DND-41 (cell line): Measurements from ENCODE around the gene CIB1.

Experiments used
- ATAC-seq: fragments of 200-7000 bp; cut with Tn5 transposase; 3 replicates; pipeline ENCODE4 v1.9.1; 2021; ENCODE audit warnings: low read depth; ENCODE audit not compliant: insufficient read depth
- DNase-seq: peaks from one replicate; pipeline ENCODE4 v3.0.0-alpha.2; 2020
- H2AFZ ChIP-seq: 2 replicates; pipeline ENCODE4 v1.6.0; 2012; ENCODE audit warnings: low read depth, low read length
- H3K27ac ChIP-seq: 2 replicates; pipeline ENCODE4 v1.5.1; 2012; ENCODE audit warnings: low read length, inconsistent platforms
- H3K27me3 ChIP-seq: fragments of 200-600 bp; sonication (generic); 2 replicates; pipeline ENCODE4 v1.6.0; 2012; ENCODE audit warnings: low read length, mild to moderate bottlenecking, inconsistent platforms; ENCODE audit not compliant: insufficient read depth, poor library complexity
- H3K36me3 ChIP-seq: 2 replicates; pipeline ENCODE4 v1.5.1; 2012; ENCODE audit warnings: low read length, inconsistent platforms; ENCODE audit not compliant: insufficient read depth
- H3K4me1 ChIP-seq: 2 replicates; pipeline ENCODE4 v1.5.1; 2012; ENCODE audit warnings: mild to moderate bottlenecking, low read length; ENCODE audit not compliant: insufficient read depth
- H3K4me2 ChIP-seq: 2 replicates; pipeline ENCODE4 v1.6.0; 2012; ENCODE audit warnings: mild to moderate bottlenecking, moderate library complexity, low read length, inconsistent platforms; ENCODE audit not compliant: insufficient read depth
- H3K4me3 ChIP-seq, 2 experiments: fragments of 200-600 bp in 1 of 2; shearing (Covaris generic) in 1 of 2; 2 replicates each; pipeline ENCODE4 v1.5.1; 2012 to 2016; ENCODE audit warnings: inconsistent platforms in 2 of 2, low read length in 2 of 2, mild to moderate bottlenecking in 2 of 2, low read depth in 1 of 2, moderate library complexity in 1 of 2
- H3K79me2 ChIP-seq: 2 replicates; pipeline ENCODE4 v1.6.0; 2012; ENCODE audit warnings: low read length, inconsistent platforms; ENCODE audit not compliant: insufficient read depth
- H3K9ac ChIP-seq: 2 replicates; pipeline ENCODE4 v1.6.0; 2012; ENCODE audit warnings: low read depth, mild to moderate bottlenecking, inconsistent platforms, low read length, moderate library complexity
- H3K9me3 ChIP-seq: 2 replicates; pipeline ENCODE4 v1.5.1; 2012; ENCODE audit warnings: low read length, moderate library complexity, mild to moderate bottlenecking, inconsistent platforms; ENCODE audit not compliant: insufficient read depth, severe bottlenecking
- H4K20me1 ChIP-seq: 2 replicates; pipeline ENCODE4 v1.6.0; 2012; ENCODE audit warnings: low read length; ENCODE audit not compliant: insufficient read depth
- EZH2 ChIP-seq: IDR thresholded peaks from 3 replicates; pipeline ENCODE4 v1.6.1; 2012; ENCODE audit warnings: borderline replicate concordance, low read depth, mild to moderate bottlenecking, moderate library complexity, low read length, inconsistent platforms; ENCODE audit not compliant: severe bottlenecking
- TF ChIP-seq, protein P1 (sequence below): IDR thresholded peaks from 2 replicates; pipeline ENCODE4 v1.5.1; 2012; ENCODE audit warnings: borderline replicate concordance, low read length, moderate library complexity, mild to moderate bottlenecking; ENCODE audit not compliant: poor library complexity, severe bottlenecking; ENCODE audit errors: extremely low read depth

The CIB1 gene

GRCh38 chr15:90266061-90266431 lies 32.3 kb upstream of the CIB1 start:
- H2AFZ ChIP-seq, result peak overlapping the region; percentile 74
- ATAC-seq, result peak; percentile 34
- peak overlapping the region; percentile 53 to 78 for H3K4me3 ChIP-seq
- no peaks in the 10 kb centered on the region for H3K27me3 ChIP-seq
- peaks cover 26% of the 10 kb centered on the region for H4K20me1 ChIP-seq
- peaks cover 27% of the 10 kb centered on the region for H3K36me3 ChIP-seq
- peaks cover 37% of the 10 kb centered on the region for H3K4me1 ChIP-seq
- DNase-seq, result peak; percentile 55
- peak overlapping the region; percentile 79 for H3K9ac ChIP-seq
- no peaks in the 10 kb centered on the region for H3K9me3 ChIP-seq
- peak overlapping the region; percentile 95 for H3K27ac ChIP-seq
- H3K79me2 ChIP-seq, result peaks cover 68% of the 10 kb centered on the region
- H3K4me2 ChIP-seq, result peak overlapping the region; percentile 81
- TF ChIP-seq EZH2, result no peak
- TF ChIP-seq, protein P1, sequence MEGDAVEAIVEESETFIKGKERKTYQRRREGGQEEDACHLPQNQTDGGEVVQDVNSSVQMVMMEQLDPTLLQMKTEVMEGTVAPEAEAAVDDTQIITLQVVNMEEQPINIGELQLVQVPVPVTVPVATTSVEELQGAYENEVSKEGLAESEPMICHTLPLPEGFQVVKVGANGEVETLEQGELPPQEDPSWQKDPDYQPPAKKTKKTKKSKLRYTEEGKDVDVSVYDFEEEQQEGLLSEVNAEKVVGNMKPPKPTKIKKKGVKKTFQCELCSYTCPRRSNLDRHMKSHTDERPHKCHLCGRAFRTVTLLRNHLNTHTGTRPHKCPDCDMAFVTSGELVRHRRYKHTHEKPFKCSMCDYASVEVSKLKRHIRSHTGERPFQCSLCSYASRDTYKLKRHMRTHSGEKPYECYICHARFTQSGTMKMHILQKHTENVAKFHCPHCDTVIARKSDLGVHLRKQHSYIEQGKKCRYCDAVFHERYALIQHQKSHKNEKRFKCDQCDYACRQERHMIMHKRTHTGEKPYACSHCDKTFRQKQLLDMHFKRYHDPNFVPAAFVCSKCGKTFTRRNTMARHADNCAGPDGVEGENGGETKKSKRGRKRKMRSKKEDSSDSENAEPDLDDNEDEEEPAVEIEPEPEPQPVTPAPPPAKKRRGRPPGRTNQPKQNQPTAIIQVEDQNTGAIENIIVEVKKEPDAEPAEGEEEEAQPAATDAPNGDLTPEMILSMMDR, result no peak

DNA sequence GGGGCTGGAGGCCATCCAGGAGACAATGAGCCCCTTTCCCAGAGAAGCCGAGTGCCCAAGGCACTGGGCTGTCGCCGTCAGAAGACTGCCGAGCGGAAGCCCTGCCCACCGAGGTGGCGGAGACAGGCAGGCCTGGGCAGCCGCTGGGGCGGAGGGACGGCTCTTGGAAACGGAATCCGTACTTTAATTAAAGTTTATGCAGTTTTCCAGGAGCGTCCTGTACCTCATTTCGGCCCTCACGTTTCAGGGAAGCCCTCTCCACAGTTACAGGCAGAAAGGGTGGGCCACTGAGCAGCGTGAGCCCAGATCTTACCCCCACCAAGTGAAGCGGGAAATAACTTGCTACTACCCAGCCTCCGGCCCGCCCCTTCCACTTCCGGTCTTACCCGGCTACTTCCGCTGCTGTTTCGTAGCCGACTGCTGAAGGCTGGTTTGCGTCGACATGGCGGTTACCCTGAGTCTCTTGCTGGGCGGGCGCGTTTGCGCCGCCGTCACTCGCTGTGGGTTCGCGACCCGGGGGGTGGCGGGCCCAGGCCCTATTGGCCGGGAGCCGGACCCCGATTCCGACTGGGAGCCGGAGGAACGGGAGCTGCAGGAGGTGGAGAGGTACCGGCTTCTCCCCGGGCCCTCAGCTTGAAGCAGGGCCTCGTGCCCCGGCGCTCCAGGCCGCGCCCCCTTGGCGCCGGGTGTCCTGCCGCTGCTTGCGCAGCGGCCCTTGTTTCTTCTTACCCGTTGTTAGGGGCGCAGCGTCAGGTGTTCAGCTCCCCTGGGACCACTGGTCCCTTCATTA lies 31.7 kb upstream of the CIB1 start, which contains the start of gene NGRN:
Gene NGRN, plus strand, starts transcription at position 402 of the 790 bp plus-strand sequence. Its CDS starts 41 bp downstream, at position 443.
- H3K36me3 ChIP-seq, result peaks cover 21% of the 10 kb centered on the region
- DNase-seq (peak; percentile 92), ATAC-seq (peak; percentile 91)
- no peaks in the 10 kb centered on the region for H3K9me3 ChIP-seq
- H3K9ac ChIP-seq, result peak within 1 kb of the TSS; percentile 79
- peak within 1 kb of the TSS; percentile 95 for H3K27ac ChIP-seq
- TF ChIP-seq, protein P1, result no peak
- TF ChIP-seq EZH2, result no peak
- peak within 1 kb of the TSS; percentile 81 for H3K4me2 ChIP-seq
- peak within 1 kb of the TSS; percentile 53 to 78 for H3K4me3 ChIP-seq
- H3K27me3 ChIP-seq, result no peaks in the 10 kb centered on the region
- H4K20me1 ChIP-seq, result peaks cover 20% of the 10 kb centered on the region
- H3K4me1 ChIP-seq, result peaks cover 37% of the 10 kb centered on the region
- H3K79me2 ChIP-seq, result peaks cover 62% of the 10 kb centered on the region
- H2AFZ ChIP-seq, result peak within 1 kb of the TSS; percentile 76

GRCh38 chr15:90264671-90265070 lies 30.9 kb upstream of the CIB1 start:
- H2AFZ ChIP-seq, result peak overlapping the region; percentile 76
- peak; percentile 29 for DNase-seq
- 0 out of 3 replicates have a peak, but pooled peaks have one; percentile 11 for ATAC-seq

More at GRCh38 chr15:90264671-90265070, 30.9 kb upstream of the CIB1 start:
- Histone ChIP-seq H3K27ac (peak overlapping the region; percentile 95), H3K27me3 (no peaks in the 10 kb centered on the region), H3K4me3 (peak overlapping the region; percentile 53 to 78), H3K36me3 (peaks cover 13% of the 10 kb centered on the region; the same call in 1 of the 2 replicates), H3K9ac (peak overlapping the region; percentile 79), H3K9me3 (no peaks in the 10 kb centered on the region), H3K79me2 (peaks cover 54% of the 10 kb centered on the region), H4K20me1 (peaks cover 12% of the 10 kb centered on the region; the same call in 1 of the 2 replicates), H3K4me2 (peak overlapping the region; percentile 81), H3K4me1 (peaks cover 36% of the 10 kb centered on the region)
- TF ChIP-seq, protein P1, result no peak
- no peak for TF ChIP-seq EZH2
